ENCODE results near the gene NID1.

GRCh38 chr1:235984041-235984825 lies 80.7 kb downstream of the NID1 start:
- TF ChIP-seq CTCF (IDR thresholded peaks at IDR 0.05), result no peak
- no peak for TF ChIP-seq POLR2A (IDR thresholded peaks at IDR 0.05)
